ENCODE data around the gene EXOC4. TPM values are rescaled to one million over a fixed set of nuclear protein-coding genes. Genes with fewer than 3 reads are reported as not detected.
A peak's percentile ranks its signal among the peaks of the same experiment; 100 is the strongest.

EXOC4 gene
- total and polyA plus RNA-seq, 2 of the 8 experiments (the other 6 are each of a cell fraction or from before 2014, with no cell fraction given), result 27.0 to 67.3 TPM

DNA sequence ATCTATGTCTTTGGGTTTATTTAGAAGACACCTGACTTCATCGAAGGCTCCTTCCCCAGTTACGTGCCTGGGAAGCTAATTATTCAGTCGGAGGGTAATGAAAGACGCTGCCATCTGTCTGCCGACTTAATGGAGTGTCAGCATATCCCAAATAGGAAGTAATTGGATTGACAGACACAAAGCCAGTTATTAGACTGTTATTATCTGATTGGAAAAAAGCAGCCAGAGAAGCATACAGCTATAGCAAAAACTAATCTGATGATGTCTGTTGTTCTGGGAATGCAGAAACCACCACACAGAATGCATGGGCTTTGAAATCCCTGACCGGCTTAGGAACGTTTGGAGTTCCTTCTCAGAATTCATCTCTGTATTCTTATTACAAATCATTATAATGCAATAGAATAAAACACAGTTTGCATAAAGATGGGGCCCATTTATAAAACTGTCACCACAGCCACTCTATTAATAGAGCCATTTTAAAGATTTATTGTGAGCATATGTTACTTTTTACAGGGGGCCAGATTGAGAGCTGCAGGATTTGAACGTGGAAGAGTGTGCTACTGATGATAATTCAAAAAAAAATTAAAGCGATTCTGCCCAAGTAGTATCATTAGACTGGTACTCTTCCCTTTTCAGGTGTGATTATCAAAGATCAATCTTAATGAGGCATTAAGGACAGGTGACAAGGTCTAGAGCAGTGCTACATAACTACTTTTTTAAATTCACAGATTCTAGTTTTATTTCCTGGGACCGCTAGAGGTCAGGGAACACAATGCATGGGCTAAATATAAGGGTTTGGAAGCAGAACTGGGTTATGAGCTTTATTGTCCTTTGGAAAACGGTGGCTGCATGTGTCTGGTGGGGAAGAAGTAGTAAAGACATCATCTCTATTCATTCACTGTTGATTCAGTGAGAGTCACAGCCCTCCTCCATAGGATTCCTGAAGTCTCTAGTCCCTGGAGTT is 544.2 kb downstream of the EXOC4 start:
- H3K36me3 ChIP-seq (ENCODE audit: control insufficient read depth in 2 of 4, insufficient read depth in 4 of 4, low read length in 3 of 4), result no peaks in the 10 kb centered on the region
- TF ChIP-seq CBX8 (IDR thresholded peaks at IDR 0.05; ENCODE audit: borderline replicate concordance, low read depth, low read length) (no peak), HDAC6 (IDR thresholded peaks at IDR 0.05; ENCODE audit: low read depth, low read length) (no peak), CTBP2 (IDR thresholded peaks at IDR 0.05; ENCODE audit: borderline replicate concordance, insufficient read depth, insufficient read length, low read length) (no peak), USF2 (IDR thresholded peaks at IDR 0.05; ENCODE audit: low read length) (no peak), RAD21 (IDR thresholded peaks at IDR 0.05 in 1 of 2, conservative IDR thresholded peaks at IDR 0.05 in 1 of 2; ENCODE audit: low read depth in 2 of 2, low read length in 2 of 2) (0 out of 4 replicates have a peak, but pooled peaks of 1 of the 2 experiments have one; percentile 5)
- no peak overlapping the region for H4K91ac ChIP-seq (replicated peaks; ENCODE audit: insufficient read length, low read length)
- no peak overlapping the region for H3K18ac ChIP-seq (ENCODE audit: extremely low read depth, low read length)
- no peak overlapping the region for H2BK120ac ChIP-seq (replicated peaks; ENCODE audit: low read depth, low read length)
- no peaks in the 10 kb centered on the region for H4K20me1 ChIP-seq (replicated peaks in 1 of 2; ENCODE audit: control insufficient read depth in 1 of 2, insufficient read depth in 2 of 2, low read length in 2 of 2)
- H3K27me3 ChIP-seq (replicated peaks in 1 of 4; ENCODE audit: control insufficient read depth in 3 of 4, extremely low read depth in 1 of 4, insufficient read depth in 3 of 4, low read length in 3 of 4), result no peaks in the 10 kb centered on the region
- H3K4ac ChIP-seq (replicated peaks; ENCODE audit: insufficient read length, low read depth, low read length), result no peak overlapping the region
- H2BK5ac ChIP-seq (ENCODE audit: low read depth, low read length), result no peak overlapping the region
- no peak overlapping the region for H3K4me3 ChIP-seq (ENCODE audit: extremely low read depth in 1 of 4, insufficient read depth in 2 of 4, low read depth in 3 of 4, low read length in 4 of 4)
- no peak overlapping the region for H4K5ac ChIP-seq (ENCODE audit: insufficient read length, low read depth, low read length)
- no peak overlapping the region for H4K8ac ChIP-seq (ENCODE audit: extremely low read depth, insufficient read depth, low read length)
- H3K79me1 ChIP-seq (ENCODE audit: low read depth, low read length), result no peaks in the 10 kb centered on the region
- H3K9ac ChIP-seq (replicated peaks in 1 of 4; ENCODE audit: extremely low read depth in 1 of 4, low read depth in 3 of 4, low read length in 3 of 4), result no peak overlapping the region
- WGBS, 2 experiments (ENCODE audit: extremely low coverage in 1 of 2, insufficient coverage in 1 of 2, insufficient read length in 1 of 2, insufficient replicate concordance in 2 of 2, low coverage in 1 of 2, low lambda C conversion rate in 2 of 2, missing lambda C conversion rate in 1 of 2), result 92% methylated on average over 11 of the region's 11 CpGs; no CpG with 5 or more reads in 1 of the 2 experiments
- no peak overlapping the region for H3K23ac ChIP-seq (ENCODE audit: insufficient read length)
- H2BK20ac ChIP-seq (ENCODE audit: low read length), result no peak overlapping the region
- H2AFZ ChIP-seq (ENCODE audit: low read length), result no peak overlapping the region
- no peak for FAIRE-seq
- H3K27ac ChIP-seq (ENCODE audit: low read depth, low read length), result no peak overlapping the region
- H2BK12ac ChIP-seq (ENCODE audit: low read depth, low read length), result no peak overlapping the region
- POLR2A ChIA-PET (ENCODE audit: partially characterized antibody), result interaction anchor here (0.5 kb wide), 1 partner anchor 352 kb away, joined by 5 read pairs; no protein-coding TSS in a partner anchor
- no peaks in the 10 kb centered on the region for H3K79me2 ChIP-seq (ENCODE audit: control insufficient read depth in 1 of 2, insufficient read depth in 2 of 2, low read length in 2 of 2)
- H3K4me1 ChIP-seq (replicated peaks in 1 of 4; ENCODE audit: control insufficient read depth in 3 of 4, insufficient read depth in 4 of 4, low read length in 3 of 4), result no peaks in the 10 kb centered on the region
- no peak overlapping the region for H3K56ac ChIP-seq (replicated peaks; ENCODE audit: insufficient read length, low read depth, low read length)
- no peak overlapping the region for H3K14ac ChIP-seq (ENCODE audit: insufficient read length)
- no peak overlapping the region for H3K4me2 ChIP-seq (ENCODE audit: insufficient read depth in 1 of 2, low read depth in 2 of 2, low read length in 2 of 2)
- no peak for DNase-seq (ENCODE audit: low read depth in 1 of 2, low spot score in 2 of 2)
- no peaks in the 10 kb centered on the region for H3K9me3 ChIP-seq (ENCODE audit: insufficient read depth in 2 of 2, low read depth in 1 of 2, low read length in 1 of 2)
- H2AK5ac ChIP-seq (ENCODE audit: low read depth, low read length), result no peak overlapping the region
- H3K23me2 ChIP-seq (ENCODE audit: low read depth, low read length), result no peaks in the 10 kb centered on the region
- H2BK15ac ChIP-seq (ENCODE audit: low read length), result no peak overlapping the region
- CTCF ChIA-PET (ENCODE audit: partially characterized antibody), result interaction anchor here (1.0 to 1.2 kb wide), 3 partner anchors 12 to 133 kb away, joined by 3 to 5 read pairs (median 3); no protein-coding TSS in a partner anchor
